ENCODE results near the gene RSRC2. TPM values are rescaled to one million over a fixed set of nuclear protein-coding genes. Genes with fewer than 3 reads are reported as not detected.

The RSRC2 gene
- total and polyA plus RNA-seq, 8 donors: 49.6 to 283 (median 210) TPM

DNA sequence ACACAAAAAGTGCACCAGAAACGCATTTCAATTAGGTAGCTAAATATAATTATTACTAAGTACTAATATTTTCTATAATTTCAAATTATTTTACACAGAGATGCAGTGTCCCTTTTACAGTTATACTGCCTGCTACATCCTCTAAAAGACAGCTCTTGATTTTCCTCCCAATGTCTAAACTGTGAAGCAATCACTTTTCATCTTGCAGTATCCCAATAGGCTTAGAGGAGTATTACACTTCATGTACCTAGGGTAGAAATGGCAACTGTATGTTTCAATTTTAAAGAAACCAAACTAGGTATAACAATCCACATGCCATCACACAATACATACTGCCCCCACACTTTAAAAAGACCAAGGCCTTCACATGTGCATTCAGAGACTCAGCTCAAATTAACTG is 7.3 kb downstream of the RSRC2 start:
- TF ChIP-seq, protein P1, sequence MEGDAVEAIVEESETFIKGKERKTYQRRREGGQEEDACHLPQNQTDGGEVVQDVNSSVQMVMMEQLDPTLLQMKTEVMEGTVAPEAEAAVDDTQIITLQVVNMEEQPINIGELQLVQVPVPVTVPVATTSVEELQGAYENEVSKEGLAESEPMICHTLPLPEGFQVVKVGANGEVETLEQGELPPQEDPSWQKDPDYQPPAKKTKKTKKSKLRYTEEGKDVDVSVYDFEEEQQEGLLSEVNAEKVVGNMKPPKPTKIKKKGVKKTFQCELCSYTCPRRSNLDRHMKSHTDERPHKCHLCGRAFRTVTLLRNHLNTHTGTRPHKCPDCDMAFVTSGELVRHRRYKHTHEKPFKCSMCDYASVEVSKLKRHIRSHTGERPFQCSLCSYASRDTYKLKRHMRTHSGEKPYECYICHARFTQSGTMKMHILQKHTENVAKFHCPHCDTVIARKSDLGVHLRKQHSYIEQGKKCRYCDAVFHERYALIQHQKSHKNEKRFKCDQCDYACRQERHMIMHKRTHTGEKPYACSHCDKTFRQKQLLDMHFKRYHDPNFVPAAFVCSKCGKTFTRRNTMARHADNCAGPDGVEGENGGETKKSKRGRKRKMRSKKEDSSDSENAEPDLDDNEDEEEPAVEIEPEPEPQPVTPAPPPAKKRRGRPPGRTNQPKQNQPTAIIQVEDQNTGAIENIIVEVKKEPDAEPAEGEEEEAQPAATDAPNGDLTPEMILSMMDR (IDR thresholded peaks at IDR 0.05): no peak
- ATAC-seq (no peak), DNase-seq (no peak)
- Histone ChIP-seq H3K4me1 (peaks cover 18 to 32% of the 10 kb centered on the region in 2 donors), H3K36me3 (peaks cover 12 to 88% of the 10 kb centered on the region in 2 donors), H3K4me3 (no peak overlapping the region), H3K27ac (no peak overlapping the region), H3K27me3 (no peaks in the 10 kb centered on the region), H3K9me3 (no peaks in the 10 kb centered on the region)
- intact Hi-C loops (cut with DNase I): no loop called here

DNA sequence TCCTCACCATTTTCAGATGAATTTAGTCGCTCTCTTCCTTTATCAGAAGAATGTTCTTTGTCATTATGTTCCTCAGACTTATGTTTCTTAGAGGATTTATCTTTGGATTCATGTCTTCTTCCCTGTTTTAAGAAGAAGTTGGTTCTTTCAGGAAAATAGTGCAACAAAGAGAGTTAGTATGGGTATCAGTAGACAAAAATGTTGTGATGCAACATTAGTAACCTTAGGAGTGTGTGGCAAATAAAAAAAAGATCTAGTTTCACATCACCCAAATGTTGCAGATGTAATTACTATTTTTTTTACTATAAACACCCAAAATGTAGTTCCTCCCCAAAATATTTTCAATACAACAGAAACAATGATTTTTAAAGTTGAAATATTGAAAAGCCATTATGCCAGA is 7.8 kb downstream of the RSRC2 start:
- no peak overlapping the region for H3K4me3 ChIP-seq
- H3K36me3 ChIP-seq: peaks cover 13 to 91% of the 10 kb centered on the region in 2 donors
- H3K4me1 ChIP-seq: peaks cover 16 to 27% of the 10 kb centered on the region in 2 donors
- no peaks in the 10 kb centered on the region for H3K27me3 ChIP-seq
- no peak overlapping the region for H3K27ac ChIP-seq
- intact Hi-C loops (cut with DNase I): no loop called here
- DNase-seq (no peak), ATAC-seq (no peak)
- TF ChIP-seq, protein P1 (IDR thresholded peaks at IDR 0.05): no peak
- no peaks in the 10 kb centered on the region for H3K9me3 ChIP-seq

DNA sequence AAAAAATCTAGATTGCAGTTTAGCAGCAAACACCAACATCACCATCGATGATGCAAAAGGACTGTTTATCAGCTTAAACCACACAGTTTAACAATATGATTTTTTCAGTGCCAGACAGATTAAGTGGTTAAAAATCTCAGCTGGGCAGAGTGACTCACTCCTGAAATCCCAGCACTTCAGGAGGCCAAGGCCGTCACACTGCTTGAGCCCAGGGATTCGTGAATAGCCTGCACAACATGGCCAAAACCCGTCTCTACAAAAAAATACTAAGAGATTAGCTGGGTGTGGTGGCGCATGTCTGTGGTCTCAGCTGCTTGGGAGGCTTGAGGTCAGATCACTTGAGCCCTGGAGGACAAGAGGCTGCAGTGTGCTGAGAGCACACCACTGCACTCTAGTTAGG is 8.9 kb downstream of the RSRC2 start:
- DNase-seq: peak in 1 of 4 donors; percentile 44
- H3K27me3 ChIP-seq: no peaks in the 10 kb centered on the region
- H3K27ac ChIP-seq: no peak overlapping the region
- TF ChIP-seq, protein P1 (IDR thresholded peaks at IDR 0.05): no peak
- peaks cover 17 to 100% of the 10 kb centered on the region in 2 donors for H3K36me3 ChIP-seq
- H3K4me1 ChIP-seq: peaks cover 6 to 16% of the 10 kb centered on the region in 2 donors
- intact Hi-C loops (cut with DNase I): no loop called here
- ATAC-seq: peak; percentile 90
- H3K4me3 ChIP-seq: no peak overlapping the region
- H3K9me3 ChIP-seq: no peaks in the 10 kb centered on the region

DNA sequence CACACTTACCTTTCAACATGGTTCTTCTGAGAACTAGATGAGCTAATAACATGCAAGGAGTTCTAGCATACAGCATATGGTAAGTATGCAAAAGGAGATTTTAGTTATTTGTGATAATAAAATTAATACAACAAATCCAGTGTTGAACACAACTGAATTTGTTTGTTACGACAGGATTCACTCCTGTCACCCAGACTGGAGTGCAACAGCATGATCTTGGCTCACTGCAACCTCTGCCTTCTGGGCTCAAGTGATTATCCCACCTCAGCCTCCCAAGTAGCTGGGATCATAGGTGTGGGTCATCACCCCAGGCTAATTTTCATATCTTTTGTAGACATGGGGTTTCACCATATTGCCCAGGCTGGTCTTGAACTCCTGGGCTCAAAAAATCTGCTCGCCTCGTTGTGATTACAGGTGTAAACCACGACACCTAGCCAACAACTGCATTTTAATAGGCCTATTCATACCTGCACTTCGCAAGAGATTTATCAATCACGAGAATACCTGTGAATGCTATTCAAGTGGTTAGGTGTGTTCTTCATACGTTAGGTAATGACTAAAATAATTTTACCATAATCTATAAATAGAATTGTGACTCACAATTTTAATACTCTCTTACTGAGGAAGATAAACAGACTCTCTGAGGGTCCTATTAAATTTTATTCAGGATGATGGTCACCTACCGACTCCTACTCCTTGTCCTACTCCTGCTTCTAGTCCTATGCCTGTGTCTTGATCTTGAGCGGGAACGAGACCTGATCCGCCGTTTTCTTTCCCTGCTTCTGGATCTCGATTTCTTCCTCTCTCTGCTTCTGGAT is 10.0 kb downstream of the RSRC2 start:
- TF ChIP-seq, protein P1 (IDR thresholded peaks at IDR 0.05): no peak
- Histone ChIP-seq H3K27me3 (no peaks in the 10 kb centered on the region), H3K9me3 (no peaks in the 10 kb centered on the region), H3K4me1 (peaks cover 0 to 5% of the 10 kb centered on the region in 2 donors), H3K4me3 (no peak overlapping the region), H3K27ac (no peak overlapping the region), H3K36me3 (peaks cover 17 to 100% of the 10 kb centered on the region in 2 donors)
- DNase-seq: no peak
- ATAC-seq: no peak
- intact Hi-C loops (cut with DNase I): no loop called here

DNA sequence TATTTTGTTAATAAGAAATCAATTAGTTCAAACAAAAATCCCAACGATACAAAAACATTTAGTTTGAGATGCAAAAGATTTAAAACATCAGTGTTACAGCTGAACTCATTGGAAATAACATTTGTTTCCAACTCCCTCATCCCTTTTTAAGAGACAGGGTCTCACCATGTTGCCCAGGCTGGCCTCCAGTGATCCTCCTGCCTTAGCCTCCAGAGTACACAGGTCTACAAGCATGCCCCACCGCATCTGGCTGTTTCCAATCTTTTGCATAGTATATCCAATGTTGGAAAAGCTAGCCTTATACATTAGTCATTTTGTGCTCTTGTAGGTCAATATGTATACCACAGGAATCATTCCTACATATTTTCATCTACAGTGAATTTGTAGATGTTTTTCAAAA is 11.5 kb downstream of the RSRC2 start:
- Histone ChIP-seq H3K4me1 (no peaks in the 10 kb centered on the region), H3K9me3 (no peaks in the 10 kb centered on the region), H3K4me3 (no peak overlapping the region), H3K27me3 (no peaks in the 10 kb centered on the region), H3K36me3 (peaks cover 12 to 100% of the 10 kb centered on the region in 2 donors), H3K27ac (no peak overlapping the region)
- no peak for DNase-seq
- ATAC-seq: no peak
- TF ChIP-seq, protein P1 (IDR thresholded peaks at IDR 0.05): no peak
- intact Hi-C loops (cut with DNase I): no loop called here
